G401.6 (cell line): ENCODE data around the gene ECHS1.

Experiments
- FAIRE-seq: peaks from 2 replicates; lab custom pipeline; 2012; peaks lifted over from hg19 to GRCh38; lab: Jason Lieb, UNC

The ECHS1 gene

DNA sequence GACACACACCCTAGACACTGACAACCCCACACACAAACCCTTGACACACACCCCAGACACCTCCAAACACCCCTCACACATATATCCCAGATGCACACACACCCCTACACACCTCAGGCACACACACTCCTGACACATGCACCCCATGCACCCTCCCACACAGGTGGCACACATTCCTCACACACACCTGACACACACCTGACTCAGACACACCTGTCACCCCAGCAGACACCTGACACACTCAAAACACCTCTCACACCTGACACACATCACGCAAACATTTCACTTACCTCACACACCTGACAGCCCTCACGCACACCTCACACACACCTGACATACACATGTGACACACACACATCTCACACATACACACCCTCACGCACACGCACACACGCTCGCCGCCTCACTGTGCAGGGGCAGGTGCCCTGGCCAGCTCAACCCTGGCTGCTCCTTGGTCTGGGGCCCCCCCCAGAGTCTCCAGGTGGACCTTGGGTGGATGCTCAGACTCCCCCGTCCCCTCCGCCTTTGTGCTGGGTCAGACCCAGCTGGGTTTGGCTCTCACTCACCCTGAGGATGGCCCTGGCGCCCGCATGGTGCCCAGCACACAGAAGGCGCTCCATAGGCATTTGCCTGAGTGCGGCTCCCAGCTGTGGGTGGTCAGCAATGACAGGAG, 33.3 kb downstream of the ECHS1 start:
- no peak for FAIRE-seq

DNA sequence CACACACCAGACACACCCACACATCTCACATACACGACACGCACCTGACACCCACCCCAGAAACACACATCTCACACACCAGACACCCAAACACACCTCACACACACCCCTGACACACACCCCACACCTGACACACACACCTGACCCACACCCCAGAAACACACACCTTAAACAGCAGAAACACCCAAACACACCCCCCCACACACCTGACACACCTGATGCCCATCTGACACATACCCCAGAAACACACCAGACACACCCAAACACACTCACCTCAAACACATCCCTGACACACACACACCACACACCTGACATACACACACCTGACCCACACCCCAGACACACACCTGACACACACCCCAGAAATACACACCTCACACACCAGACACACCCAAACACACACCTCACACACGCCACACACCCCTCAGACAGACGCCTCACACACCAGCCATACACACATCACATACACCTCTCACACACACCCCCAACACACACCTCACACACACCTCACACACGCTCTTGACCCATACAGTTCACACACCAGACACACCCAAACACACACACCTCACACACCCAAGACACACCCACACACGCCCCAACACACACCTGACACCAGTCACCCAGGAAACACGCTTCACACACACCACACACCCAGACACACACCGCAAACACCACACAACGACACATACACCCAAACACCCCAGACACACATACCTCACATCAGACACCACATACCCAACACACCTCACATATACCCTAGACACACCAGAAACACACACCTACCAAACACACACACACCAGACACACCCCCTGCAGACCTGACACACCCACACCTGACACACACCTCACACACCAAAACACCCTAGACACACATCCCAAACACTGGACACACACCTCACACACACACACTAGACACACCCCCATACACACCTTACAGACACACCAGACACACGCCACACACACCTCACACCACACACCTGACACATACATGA, 34.8 kb downstream of the ECHS1 start:
- no peak for FAIRE-seq

- FAIRE-seq = no peak
Observed at GRCh38 chr10:133337370-133337725, 35.8 kb downstream of the ECHS1 start.

- no peak for FAIRE-seq
Observed at GRCh38 chr10:133336577-133337369, 36.4 kb downstream of the ECHS1 start, which contains the start of gene CALY. TSS of gene CALY (minus strand) at chr10:133336896. CDS start at chr10:133328989, 7,907 bp downstream.

DNA sequence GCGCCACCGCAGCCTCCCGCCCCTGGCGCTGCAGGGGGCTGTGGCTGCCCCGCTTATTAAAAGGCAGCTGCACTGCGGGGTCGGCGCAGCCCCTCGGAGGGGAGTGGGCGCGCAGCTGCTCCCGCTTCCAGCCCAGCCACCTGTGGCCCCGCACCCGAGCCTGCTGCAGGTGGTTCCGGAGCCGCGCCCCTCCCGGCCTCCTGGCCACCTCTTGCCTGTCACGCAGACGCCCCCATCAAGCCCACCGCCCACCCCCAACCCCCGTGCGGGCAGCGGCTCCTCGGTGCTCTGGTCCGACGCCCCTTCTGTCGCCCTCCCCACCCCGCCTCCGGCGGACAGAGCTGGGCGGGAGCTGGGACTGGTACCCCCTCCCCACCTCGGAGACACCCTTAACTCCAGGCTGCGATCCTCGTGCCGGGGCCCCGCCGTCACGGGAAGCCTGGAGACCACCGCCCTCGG, 37.0 kb downstream of the ECHS1 start:
- FAIRE-seq = no peak

DNA sequence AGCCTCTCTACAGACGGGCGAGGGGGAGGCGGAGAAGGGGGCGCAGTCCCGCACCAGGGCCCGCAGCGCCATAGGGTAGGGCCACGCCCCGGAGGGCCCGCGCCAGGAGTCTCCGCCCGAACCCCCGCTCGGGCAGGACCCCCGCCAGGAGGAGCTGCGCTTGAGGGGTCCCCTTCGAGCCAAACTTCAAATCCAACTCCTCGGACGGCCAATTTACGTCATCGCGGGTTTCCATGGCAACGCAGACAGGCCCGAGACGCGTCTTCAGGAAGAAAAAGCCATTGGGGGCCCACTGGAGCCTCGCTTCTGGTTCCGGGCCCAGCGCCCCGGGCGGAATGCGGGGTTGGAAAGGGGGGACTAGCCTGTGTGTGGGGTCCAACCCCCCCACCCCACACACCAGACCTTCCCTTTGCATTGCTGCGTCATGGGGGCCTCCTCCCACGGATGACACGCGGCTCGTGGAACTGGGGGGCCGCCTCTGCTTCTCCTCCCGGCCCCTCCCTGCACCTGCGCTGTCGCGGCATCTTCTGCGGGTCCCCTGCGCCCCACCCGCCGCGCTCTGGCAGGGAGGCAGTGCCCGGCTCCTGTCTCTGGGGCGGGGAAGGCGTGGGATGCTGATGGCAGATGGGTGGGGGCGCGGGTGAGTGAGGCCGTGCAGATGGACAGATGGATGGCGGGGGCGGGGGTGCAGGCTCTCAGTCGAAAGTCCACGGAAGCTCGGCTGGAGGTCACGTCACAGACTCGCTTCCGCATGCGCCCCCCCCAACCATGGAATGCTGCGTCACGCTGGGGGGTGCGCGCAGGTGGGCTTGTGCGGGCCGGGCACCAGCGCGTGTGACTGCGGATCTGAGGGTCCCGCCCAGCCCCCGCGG, 37.7 kb downstream of the ECHS1 start:
- no peak for FAIRE-seq

GRCh38 chr10:133334503-133335245, 38.5 kb downstream of the ECHS1 start:
- no peak for FAIRE-seq

- FAIRE-seq = no peak
Observed at GRCh38 chr10:133332936-133333699, 40.0 kb downstream of the ECHS1 start.

GRCh38 chr10:133329491-133330202, 43.5 kb downstream of the ECHS1 start:
- FAIRE-seq = peak; percentile 87

GRCh38 chr10:133328358-133329343, 44.5 kb downstream of the ECHS1 start:
- FAIRE-seq = no peak

GRCh38 chr10:133327651-133328357, 45.4 kb downstream of the ECHS1 start:
- FAIRE-seq = no peak

DNA sequence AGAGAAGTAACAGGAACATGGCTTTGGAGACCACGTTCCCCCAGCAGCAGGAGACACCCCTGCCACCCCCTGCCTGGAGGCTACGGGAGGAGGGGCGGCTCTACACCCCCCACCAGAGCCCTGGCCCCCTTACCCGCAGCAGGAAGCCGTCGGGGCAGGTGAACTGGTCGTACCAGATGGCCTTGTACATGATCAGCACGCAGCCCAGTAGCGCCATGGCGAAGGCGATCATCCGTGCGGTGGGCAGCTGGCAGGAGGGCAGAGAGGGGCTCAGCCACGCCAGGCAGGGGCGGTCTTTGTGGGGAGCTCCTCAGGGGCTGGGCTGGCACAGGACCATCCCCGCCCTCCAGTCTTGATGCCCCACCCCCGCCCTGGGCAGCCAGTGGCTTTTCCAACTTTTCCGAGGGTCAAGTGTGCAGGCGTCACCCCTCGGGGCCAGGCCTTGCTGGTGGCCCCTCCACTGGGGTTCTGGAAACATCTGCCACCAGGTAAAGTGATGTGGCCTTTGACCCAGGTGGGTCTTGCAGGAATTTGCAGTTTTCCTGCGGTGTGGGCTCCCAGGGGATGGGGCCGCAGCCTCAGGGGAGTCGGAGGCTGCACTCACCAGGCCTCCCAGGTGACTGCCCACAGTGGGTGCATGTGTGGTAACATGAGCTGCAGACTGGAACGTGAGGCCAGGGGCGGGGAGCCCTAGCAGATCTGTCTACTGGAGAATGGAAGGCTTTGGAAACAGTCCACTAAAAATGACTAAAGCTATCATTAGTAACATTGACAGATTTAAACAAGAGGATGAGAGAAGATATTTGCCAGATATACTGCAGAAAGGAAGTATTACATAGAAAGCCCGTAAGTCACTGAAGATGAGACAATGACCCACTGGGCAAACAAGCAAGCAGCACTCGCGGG, 46.2 kb downstream of the ECHS1 start:
- no peak for FAIRE-seq

DNA sequence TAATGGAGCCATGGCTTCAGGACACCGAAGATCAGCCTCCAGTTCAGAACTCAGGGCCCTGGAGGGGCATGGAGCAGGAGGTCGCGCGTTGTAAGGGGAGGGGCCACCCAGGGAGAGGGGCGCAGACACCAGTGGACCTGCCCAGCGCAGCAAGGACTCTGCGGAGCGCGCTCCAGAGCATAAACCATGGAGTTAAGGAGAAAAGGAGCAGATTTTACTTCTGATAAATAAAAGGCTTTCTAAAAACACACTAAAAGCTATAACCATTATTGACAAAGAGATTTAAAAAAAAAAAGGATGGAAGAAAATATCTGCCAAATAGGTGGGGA, 47.0 kb downstream of the ECHS1 start:
- no peak for FAIRE-seq

DNA sequence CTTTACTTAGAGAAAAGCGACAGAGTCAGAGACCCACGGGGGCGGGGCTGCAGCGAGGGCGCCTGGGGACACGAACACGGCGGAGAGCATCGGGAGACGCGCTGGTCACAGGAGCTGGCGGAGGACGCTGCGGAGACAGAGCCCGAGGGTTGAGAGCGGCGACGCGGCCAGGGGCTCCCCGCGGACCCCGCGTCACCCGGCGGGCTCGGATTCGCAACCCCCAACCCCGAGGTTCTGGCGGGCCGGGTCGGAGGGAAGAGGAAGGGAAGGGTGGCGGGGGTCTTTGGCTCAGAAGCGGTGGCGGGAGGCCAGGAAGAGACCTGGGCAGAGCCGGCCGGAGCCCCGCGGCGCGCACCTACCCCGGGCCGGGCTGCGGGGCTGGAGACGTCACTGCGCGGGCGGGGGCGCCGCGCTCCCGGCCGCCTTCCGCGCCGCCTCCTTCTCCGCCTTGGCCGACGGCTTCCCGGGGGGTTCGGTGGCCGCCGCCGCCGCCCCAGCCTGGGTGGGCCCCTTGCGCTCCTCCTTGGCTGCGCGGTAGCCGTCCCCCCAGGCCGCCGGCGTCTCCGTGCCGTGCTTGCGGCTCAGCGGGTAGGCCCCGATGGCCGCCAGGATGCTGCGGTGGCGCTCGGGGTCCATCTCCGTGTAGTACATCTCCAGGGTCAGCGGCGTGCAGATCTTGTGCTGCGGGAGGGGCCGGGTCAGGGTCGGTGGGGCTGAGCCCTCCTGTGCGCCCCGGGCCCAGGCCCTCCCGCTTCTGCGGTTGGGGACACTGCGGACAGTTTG, 47.5 kb downstream of the ECHS1 start:
- no peak for FAIRE-seq

GRCh38 chr10:133324857-133325260, 48.3 kb downstream of the ECHS1 start:
- FAIRE-seq = no peak
